Measurements from ENCODE around the gene ELOVL5.
"Not testable (repeated sequence)": the region's sequence is repeated elsewhere in the genome, so short reads cannot be mapped to it uniquely, and the experiment has no call there.

Gene ELOVL5

DNA sequence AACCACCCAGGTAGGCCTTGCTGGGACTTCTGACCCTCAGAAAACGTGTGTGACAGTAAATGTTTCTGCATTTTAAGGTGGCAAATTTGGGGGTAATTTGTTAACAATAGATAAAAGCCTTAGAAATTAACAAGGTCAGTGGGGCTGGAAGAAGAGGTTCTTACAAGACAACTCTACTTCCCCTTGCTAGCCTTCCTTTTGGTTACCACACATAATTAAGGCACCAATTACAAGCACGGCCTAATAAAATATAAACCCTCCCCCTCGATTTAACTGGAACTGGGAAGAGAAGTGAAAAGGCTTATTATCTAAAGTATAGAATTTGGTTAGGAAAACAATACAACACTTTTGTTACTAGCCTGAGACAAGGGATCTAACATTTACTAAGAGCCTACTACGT is 38.8 kb downstream of the ELOVL5 start:
- Histone ChIP-seq H3K9me3 (ENCODE audit: control insufficient read depth in 5 of 5, low read length in 5 of 5) (no peaks in the 10 kb centered on the region), H3K36me3 (ENCODE audit: control insufficient read depth in 5 of 5, insufficient read depth in 5 of 5, low read length in 5 of 5) (no peaks in the 10 kb centered on the region), H3K4me1 (ENCODE audit: control insufficient read depth in 5 of 5, insufficient read depth in 5 of 5, low read length in 5 of 5) (peaks cover 6 to 61% (median 51%) of the 10 kb centered on the region in 5 donors), H3K9ac (ENCODE audit: low read length in 5 of 5) (peak overlapping the region in 1 of 5 donors; percentile 57), H3K27ac (ENCODE audit: low read depth, low read length) (peak overlapping the region; percentile 63), H3K27me3 (ENCODE audit: control insufficient read depth in 5 of 5, insufficient read depth in 4 of 5, low read length in 5 of 5) (no peaks in the 10 kb centered on the region), H3K4me3 (ENCODE audit: low read depth in 1 of 5, low read length in 5 of 5) (no peak overlapping the region)

DNA sequence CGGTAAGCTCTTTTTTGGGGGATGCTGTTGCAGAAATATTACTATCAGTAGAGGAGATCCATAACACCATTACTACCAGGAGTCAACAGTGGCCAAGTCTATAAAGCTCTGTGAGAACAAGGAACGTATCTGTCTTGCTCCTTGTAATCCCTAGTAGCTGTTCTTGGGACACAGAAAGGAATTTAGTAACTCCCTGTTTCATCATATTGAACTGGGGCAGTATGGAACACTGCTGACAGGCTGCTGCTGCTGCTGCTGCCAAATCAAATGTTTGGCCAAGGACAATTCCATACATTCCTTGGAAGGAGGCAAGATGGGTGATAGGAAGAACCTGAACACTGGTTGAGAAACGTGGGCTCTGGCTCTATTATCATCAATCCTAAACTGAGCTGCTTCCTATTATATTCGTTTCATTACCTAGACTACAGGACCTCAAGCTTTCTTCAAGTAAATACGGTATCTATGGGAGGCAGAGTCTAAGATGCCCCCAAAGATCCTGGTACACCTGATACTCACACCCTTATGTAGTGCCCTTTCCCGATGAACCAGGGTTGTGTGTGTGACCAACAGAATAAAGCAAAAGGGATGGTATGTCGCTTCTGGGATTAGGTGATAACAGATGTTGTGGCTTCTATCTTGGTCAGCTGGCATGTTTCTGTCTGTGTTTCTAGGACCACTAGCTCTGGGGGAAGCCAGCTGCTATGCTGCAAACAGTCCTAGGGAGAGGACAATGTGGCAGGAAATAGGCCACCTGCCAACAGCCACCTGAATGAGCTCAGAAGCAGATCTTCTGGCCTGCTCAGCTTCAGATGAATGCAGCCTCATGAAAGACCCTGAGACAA is 39.5 kb downstream of the ELOVL5 start:
- no peak overlapping the region for H3K4me3 ChIP-seq (ENCODE audit: low read depth in 1 of 5, low read length in 5 of 5)
- H3K9me3 ChIP-seq (ENCODE audit: control insufficient read depth in 5 of 5, low read length in 5 of 5), result no peaks in the 10 kb centered on the region
- peak overlapping the region in 1 of 5 donors; percentile 57 for H3K9ac ChIP-seq (ENCODE audit: low read length in 5 of 5)
- peak overlapping the region; percentile 63 for H3K27ac ChIP-seq (ENCODE audit: low read depth, low read length)
- peaks cover 6 to 55% (median 49%) of the 10 kb centered on the region in 5 donors for H3K4me1 ChIP-seq (ENCODE audit: control insufficient read depth in 5 of 5, insufficient read depth in 5 of 5, low read length in 5 of 5)
- no peaks in the 10 kb centered on the region for H3K36me3 ChIP-seq (ENCODE audit: control insufficient read depth in 5 of 5, insufficient read depth in 5 of 5, low read length in 5 of 5)
- no peaks in the 10 kb centered on the region for H3K27me3 ChIP-seq (ENCODE audit: control insufficient read depth in 5 of 5, insufficient read depth in 4 of 5, low read length in 5 of 5)

DNA sequence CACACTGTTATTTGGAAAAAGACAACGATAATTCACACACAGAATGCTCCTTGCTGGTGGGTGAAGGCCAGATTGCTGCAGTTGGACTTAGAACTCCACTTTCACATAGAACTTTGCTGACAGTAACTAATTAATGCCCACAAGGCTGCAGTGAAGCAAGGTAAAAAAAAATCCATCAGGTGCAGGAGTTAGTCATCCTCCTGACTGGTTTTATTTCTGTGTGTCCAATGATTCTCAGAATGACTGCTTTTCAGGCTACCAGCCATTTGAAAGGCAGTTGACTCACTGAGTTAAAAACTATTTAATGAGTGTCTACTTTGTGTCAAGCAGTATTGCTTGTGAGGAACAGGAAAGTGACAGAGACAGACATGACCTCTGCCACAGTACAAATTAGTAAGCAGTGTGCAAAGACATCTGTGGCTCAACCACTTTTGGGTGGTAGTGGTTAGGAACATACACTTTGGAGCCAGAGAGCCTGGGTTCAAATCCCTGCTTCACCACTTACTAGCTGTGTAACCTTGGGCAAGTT is 41.9 kb downstream of the ELOVL5 start:
- no peaks in the 10 kb centered on the region for H3K9me3 ChIP-seq (ENCODE audit: control insufficient read depth in 5 of 5, low read length in 5 of 5)
- no peaks in the 10 kb centered on the region for H3K36me3 ChIP-seq (ENCODE audit: control insufficient read depth in 5 of 5, insufficient read depth in 5 of 5, low read length in 5 of 5)
- H3K9ac ChIP-seq (ENCODE audit: low read length in 5 of 5), result no peak overlapping the region
- H3K27ac ChIP-seq (ENCODE audit: low read depth, low read length), result peak overlapping the region; percentile 60
- H3K27me3 ChIP-seq (ENCODE audit: control insufficient read depth in 5 of 5, insufficient read depth in 4 of 5, low read length in 5 of 5), result no peaks in the 10 kb centered on the region
- peaks cover 10 to 65% (median 59%) of the 10 kb centered on the region in 5 donors for H3K4me1 ChIP-seq (ENCODE audit: control insufficient read depth in 5 of 5, insufficient read depth in 5 of 5, low read length in 5 of 5)
- no peak overlapping the region for H3K4me3 ChIP-seq (ENCODE audit: low read depth in 1 of 5, low read length in 5 of 5)

DNA sequence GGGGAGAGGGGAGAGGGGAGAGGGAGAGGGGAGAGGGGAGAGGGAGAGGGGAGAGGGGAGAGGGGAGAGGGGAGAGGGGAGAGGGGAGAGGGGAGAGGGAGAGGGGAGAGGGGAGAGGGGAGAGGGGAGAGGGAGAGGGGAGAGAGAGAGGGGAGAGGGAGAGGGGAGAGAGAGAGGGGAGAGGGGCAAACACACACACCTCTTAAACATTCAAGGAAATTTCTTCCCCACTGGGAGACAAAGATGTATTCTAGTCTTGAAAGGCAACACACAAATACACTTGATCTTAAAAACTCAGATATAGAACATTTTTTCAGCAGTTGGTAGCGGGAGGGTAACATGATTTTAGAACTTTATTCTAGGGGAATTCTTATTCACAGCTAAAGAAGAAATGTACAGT is 42.5 kb downstream of the ELOVL5 start:
- H3K4me1 ChIP-seq (ENCODE audit: control insufficient read depth in 5 of 5, insufficient read depth in 5 of 5, low read length in 5 of 5), result peaks cover 13 to 72% (median 66%) of the 10 kb centered on the region in 5 donors
- peak overlapping the region in 1 of 5 donors; percentile 34 for H3K9ac ChIP-seq (ENCODE audit: low read length in 5 of 5)
- not testable (repeated sequence) for H3K4me3 ChIP-seq (ENCODE audit: low read depth in 1 of 5, low read length in 5 of 5); H3K36me3 ChIP-seq (ENCODE audit: control insufficient read depth in 5 of 5, insufficient read depth in 5 of 5, low read length in 5 of 5); H3K27me3 ChIP-seq (ENCODE audit: control insufficient read depth in 5 of 5, insufficient read depth in 4 of 5, low read length in 5 of 5); H3K9me3 ChIP-seq (ENCODE audit: control insufficient read depth in 5 of 5, low read length in 5 of 5)
- peak overlapping the region; percentile 60 for H3K27ac ChIP-seq (ENCODE audit: low read depth, low read length)

DNA sequence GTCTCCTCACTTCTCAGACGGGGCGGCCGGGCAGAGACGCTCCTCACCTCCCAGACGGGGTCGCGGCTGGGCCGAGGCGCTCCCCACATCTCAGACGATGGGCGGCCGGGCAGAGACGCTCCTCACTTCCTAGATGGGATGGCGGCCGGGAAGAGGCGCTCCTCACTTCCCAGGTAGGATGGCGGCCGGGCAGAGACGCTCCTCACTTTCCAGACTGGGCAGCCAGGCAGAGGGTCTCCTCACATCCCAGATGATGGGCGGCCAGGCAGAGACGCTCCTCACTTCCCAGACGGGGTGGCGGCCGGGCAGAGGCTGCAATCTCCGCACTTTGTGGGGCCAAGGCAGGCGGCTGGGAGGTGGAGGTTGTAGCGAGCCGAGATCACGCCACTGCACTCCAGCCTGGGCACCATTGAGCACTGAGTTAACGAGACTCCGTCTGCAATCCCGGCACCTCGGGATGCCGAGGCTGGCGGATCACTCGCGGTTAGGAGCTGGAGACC is 43.2 kb downstream of the ELOVL5 start:
- H3K9ac ChIP-seq (ENCODE audit: low read length in 5 of 5); H3K4me3 ChIP-seq (ENCODE audit: low read depth in 1 of 5, low read length in 5 of 5); H3K27me3 ChIP-seq (ENCODE audit: control insufficient read depth in 5 of 5, insufficient read depth in 4 of 5, low read length in 5 of 5); H3K9me3 ChIP-seq (ENCODE audit: control insufficient read depth in 5 of 5, low read length in 5 of 5); H3K36me3 ChIP-seq (ENCODE audit: control insufficient read depth in 5 of 5, insufficient read depth in 5 of 5, low read length in 5 of 5); H3K27ac ChIP-seq (ENCODE audit: low read depth, low read length): not testable (repeated sequence)
- peaks cover 17 to 72% (median 67%) of the 10 kb centered on the region in 5 donors for H3K4me1 ChIP-seq (ENCODE audit: control insufficient read depth in 5 of 5, insufficient read depth in 5 of 5, low read length in 5 of 5)

DNA sequence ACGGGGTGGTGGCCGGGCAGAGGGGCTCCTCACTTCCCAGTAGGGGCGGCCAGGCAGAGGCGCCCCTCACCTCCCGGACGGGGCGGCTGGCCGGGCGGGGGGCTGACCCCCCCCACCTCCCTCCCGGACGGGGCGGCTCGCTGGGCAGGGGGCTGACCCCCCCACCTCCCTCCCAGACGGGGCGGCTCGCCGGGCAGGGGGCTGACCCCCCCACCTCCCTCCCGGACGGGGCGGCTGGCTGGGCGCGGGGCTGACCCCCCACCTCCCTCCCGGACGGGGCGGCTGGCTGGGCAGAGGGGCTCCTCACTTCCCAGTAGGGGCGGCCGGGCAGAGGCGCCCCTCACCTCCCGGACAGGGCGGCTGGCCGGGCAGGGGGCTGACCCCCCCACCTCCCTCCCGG is 43.8 kb downstream of the ELOVL5 start:
- not testable (repeated sequence) for H3K27ac ChIP-seq (ENCODE audit: low read depth, low read length); H3K27me3 ChIP-seq (ENCODE audit: control insufficient read depth in 5 of 5, insufficient read depth in 4 of 5, low read length in 5 of 5); H3K9me3 ChIP-seq (ENCODE audit: control insufficient read depth in 5 of 5, low read length in 5 of 5); H3K36me3 ChIP-seq (ENCODE audit: control insufficient read depth in 5 of 5, insufficient read depth in 5 of 5, low read length in 5 of 5); H3K9ac ChIP-seq (ENCODE audit: low read length in 5 of 5); H3K4me3 ChIP-seq (ENCODE audit: low read depth in 1 of 5, low read length in 5 of 5)
- H3K4me1 ChIP-seq (ENCODE audit: control insufficient read depth in 5 of 5, insufficient read depth in 5 of 5, low read length in 5 of 5), result peaks cover 19 to 72% (median 69%) of the 10 kb centered on the region in 5 donors

DNA sequence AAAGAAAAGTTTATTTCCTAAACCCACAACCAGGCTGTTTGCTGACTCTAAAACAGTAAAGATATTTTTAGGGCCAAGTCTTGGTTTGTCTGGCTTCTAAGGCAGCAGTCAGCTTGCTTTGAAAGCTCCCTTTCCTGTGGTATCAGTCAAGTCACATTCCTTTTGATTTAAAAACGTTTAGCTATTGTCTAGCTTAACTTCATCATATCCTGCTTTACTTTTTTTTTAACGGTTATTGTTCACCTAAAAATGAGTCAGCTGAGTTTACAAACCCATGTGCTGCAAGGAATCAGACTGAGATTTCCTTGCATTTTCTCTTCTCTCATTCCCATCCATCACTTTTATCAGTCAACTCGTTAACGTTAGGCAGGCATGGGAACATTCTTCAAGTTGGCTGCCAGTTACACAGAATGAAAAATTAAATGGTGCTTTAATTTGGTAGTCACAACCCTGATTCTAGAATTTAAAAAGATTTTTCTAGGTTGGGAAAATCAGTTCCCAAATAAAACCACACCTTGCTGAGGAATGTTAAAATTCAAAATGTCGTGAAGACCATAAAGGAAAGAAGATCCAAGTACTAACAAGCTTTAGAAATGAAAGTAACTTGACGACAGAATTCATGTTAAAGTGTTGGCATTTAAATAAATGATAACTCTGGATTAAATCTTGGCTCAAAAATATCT is 45.9 kb downstream of the ELOVL5 start:
- H3K27me3 ChIP-seq (ENCODE audit: control insufficient read depth in 5 of 5, insufficient read depth in 4 of 5, low read length in 5 of 5), result no peaks in the 10 kb centered on the region
- H3K4me1 ChIP-seq (ENCODE audit: control insufficient read depth in 5 of 5, insufficient read depth in 5 of 5, low read length in 5 of 5), result peaks cover 16 to 70% (median 68%) of the 10 kb centered on the region in 5 donors
- H3K9ac ChIP-seq (ENCODE audit: low read length in 5 of 5), result peak overlapping the region in 2 of 5 donors; percentile 21 to 42
- peak overlapping the region; percentile 90 for H3K27ac ChIP-seq (ENCODE audit: low read depth, low read length)
- H3K9me3 ChIP-seq (ENCODE audit: control insufficient read depth in 5 of 5, low read length in 5 of 5), result no peaks in the 10 kb centered on the region
- H3K36me3 ChIP-seq (ENCODE audit: control insufficient read depth in 5 of 5, insufficient read depth in 5 of 5, low read length in 5 of 5), result no peaks in the 10 kb centered on the region
- no peak overlapping the region for H3K4me3 ChIP-seq (ENCODE audit: low read depth in 1 of 5, low read length in 5 of 5)

DNA sequence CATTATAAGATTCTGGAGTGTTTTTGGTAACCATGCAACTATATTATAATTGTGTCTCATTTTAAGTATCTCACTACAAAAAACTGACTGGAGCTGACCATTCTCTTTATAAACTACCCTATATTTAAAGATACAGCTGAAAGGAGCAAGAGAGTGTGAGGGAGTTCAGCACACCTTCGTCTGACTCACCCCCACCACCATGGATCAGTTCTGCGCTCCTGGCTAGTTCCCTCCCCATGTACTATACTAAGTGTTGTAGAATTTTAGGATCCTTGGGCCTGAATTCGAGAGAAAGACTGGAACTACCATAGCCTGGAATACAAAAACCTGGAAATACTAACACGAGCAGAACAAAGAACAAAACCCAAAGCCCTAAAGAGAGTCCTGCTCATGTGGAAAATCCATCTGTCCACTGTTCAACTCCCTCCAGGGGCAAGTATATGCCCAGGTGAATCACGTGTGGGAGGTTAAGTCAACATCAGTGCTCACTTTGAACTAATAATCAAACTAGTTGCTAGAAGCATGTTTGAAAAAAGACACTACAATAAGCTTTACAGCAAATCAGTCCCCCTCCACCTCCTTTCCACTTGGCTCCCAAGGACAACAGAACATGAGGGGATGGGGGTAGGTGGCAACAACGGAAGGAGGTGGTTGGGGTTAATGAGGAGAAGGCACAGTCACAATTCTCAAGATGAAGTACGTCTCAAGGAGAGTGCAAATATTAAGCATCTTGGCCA is 46.8 kb downstream of the ELOVL5 start:
- Histone ChIP-seq H3K27me3 (ENCODE audit: control insufficient read depth in 5 of 5, insufficient read depth in 4 of 5, low read length in 5 of 5) (no peaks in the 10 kb centered on the region), H3K27ac (ENCODE audit: low read depth, low read length) (peak overlapping the region; percentile 90), H3K4me1 (ENCODE audit: control insufficient read depth in 5 of 5, insufficient read depth in 5 of 5, low read length in 5 of 5) (peaks cover 19 to 70% (median 65%) of the 10 kb centered on the region in 5 donors), H3K36me3 (ENCODE audit: control insufficient read depth in 5 of 5, insufficient read depth in 5 of 5, low read length in 5 of 5) (no peaks in the 10 kb centered on the region), H3K9ac (ENCODE audit: low read length in 5 of 5) (peak overlapping the region; percentile 8 to 44 (median 15)), H3K9me3 (ENCODE audit: control insufficient read depth in 5 of 5, low read length in 5 of 5) (no peaks in the 10 kb centered on the region), H3K4me3 (ENCODE audit: low read depth in 1 of 5, low read length in 5 of 5) (peak overlapping the region in 1 of 5 donors; percentile 13)

DNA sequence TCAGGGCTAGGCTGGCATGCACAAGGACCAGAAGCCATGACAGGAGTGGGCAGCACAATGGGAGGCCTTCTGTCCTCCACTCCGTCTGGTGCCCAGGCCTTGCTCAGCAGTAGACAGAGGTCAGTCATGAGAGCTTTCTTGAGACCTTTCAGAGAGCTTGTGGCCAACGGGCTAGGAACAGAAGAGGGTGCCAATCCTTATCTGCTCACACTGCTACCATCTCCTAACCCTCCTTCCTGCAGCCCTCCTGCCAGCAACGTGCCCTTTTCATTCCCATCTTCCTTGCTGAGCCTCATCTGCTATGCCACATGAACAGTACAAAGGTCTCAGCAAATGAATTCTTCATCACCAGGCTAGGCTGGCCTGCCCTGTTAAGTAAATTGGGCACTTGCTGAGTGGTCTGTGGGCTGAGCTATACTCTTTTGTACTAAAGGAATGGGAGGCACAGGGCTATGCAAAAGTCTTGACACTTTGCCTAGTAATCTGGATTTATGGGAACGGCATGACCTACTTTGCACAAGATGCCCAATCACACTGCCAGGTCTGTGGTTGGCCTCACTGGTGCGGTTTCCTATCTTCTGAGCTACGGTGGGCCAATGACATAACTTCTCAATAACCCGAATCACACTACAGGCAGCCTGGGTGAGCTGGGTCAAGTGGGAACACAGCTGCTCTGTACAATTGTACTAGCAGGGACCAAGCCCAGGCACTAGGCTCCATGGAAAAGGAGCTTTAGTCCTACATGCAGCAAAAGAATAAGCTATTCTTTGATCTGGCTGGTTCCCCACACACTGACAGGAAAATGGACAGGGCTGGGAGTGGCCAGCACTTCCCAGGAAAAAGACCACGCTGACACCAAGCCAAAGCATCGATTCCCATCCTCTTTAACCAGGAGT is 47.8 kb downstream of the ELOVL5 start:
- H3K4me3 ChIP-seq (ENCODE audit: low read depth in 1 of 5, low read length in 5 of 5), result peak overlapping the region in 2 of 5 donors; percentile 12 to 37
- H3K27ac ChIP-seq (ENCODE audit: low read depth, low read length), result peak overlapping the region; percentile 90
- H3K9ac ChIP-seq (ENCODE audit: low read length in 5 of 5), result peak overlapping the region in 4 of 5 donors; percentile 12 to 60 (median 34)

More for the DNA sequence above, 47.8 kb downstream of the ELOVL5 start:
- peaks cover 19 to 74% (median 69%) of the 10 kb centered on the region in 5 donors for H3K4me1 ChIP-seq (ENCODE audit: control insufficient read depth in 5 of 5, insufficient read depth in 5 of 5, low read length in 5 of 5)
- H3K36me3 ChIP-seq (ENCODE audit: control insufficient read depth in 5 of 5, insufficient read depth in 5 of 5, low read length in 5 of 5), result no peaks in the 10 kb centered on the region
- no peaks in the 10 kb centered on the region for H3K27me3 ChIP-seq (ENCODE audit: control insufficient read depth in 5 of 5, insufficient read depth in 4 of 5, low read length in 5 of 5)
- no peaks in the 10 kb centered on the region for H3K9me3 ChIP-seq (ENCODE audit: control insufficient read depth in 5 of 5, low read length in 5 of 5)

Measured in subcutaneous abdominal adipose tissue (tissue), 5 donors.